NCI-H460 (cell line): ENCODE data around the gene ARHGAP45. TPM values are rescaled to one million over a fixed set of nuclear protein-coding genes. Genes with fewer than 3 reads are reported as not detected.

Experiments
- DNase-seq: peaks from one replicate; pipeline ENCODE4 v3.0.0-alpha.2; 2016; ENCODE audit warnings: low read depth; ENCODE audit errors: extremely low read depth
- total RNA-seq: library from RNA; depleted of rRNA; stranded (reverse); fragments of >200 nt; shearing (Covaris generic); gene quantifications from 2 replicates; pipeline ENCODE4 v1.2.3, GENCODE V29; 2014

The ARHGAP45 gene
- total RNA-seq, 1 experiment from 2014 or later, result 0.92 TPM

- DNase-seq, result no peak
Observed at GRCh38 chr19:1098177-1099051, 31.4 kb downstream of the ARHGAP45 start.

- no peak for DNase-seq
Observed at GRCh38 chr19:1101337-1101698, 34.4 kb downstream of the ARHGAP45 start.

- peak; percentile 89 for DNase-seq
Observed at GRCh38 chr19:1102407-1103131, 35.6 kb downstream of the ARHGAP45 start.

GRCh38 chr19:1103132-1103707 is 36.3 kb downstream of the ARHGAP45 start:
- DNase-seq, result no peak

- DNase-seq, result peak; percentile 98
Observed at GRCh38 chr19:1103708-1104310, 36.8 kb downstream of the ARHGAP45 start, which contains the start of gene GPX4. TSS of gene GPX4 (plus strand) at chr19:1103994. CDS start at chr19:1104044, 50 bp downstream.

GRCh38 chr19:1104311-1105007 is 37.5 kb downstream of the ARHGAP45 start:
- DNase-seq, result peak; percentile 38

- DNase-seq, result no peak
Observed at GRCh38 chr19:1105008-1105872, 38.3 kb downstream of the ARHGAP45 start.

GRCh38 chr19:1105873-1106840 is 39.2 kb downstream of the ARHGAP45 start:
- DNase-seq, result no peak

GRCh38 chr19:1106841-1107660 is 40.1 kb downstream of the ARHGAP45 start:
- DNase-seq, result no peak

GRCh38 chr19:1107661-1108261 is 40.8 kb downstream of the ARHGAP45 start:
- no peak for DNase-seq

GRCh38 chr19:1108291-1109031 is 41.5 kb downstream of the ARHGAP45 start:
- no peak for DNase-seq

GRCh38 chr19:1109032-1109551 is 42.1 kb downstream of the ARHGAP45 start:
- no peak for DNase-seq

- no peak for DNase-seq
Observed at GRCh38 chr19:1109697-1110671, 43.0 kb downstream of the ARHGAP45 start.

GRCh38 chr19:1110809-1111640 is 44.1 kb downstream of the ARHGAP45 start:
- DNase-seq, result no peak
